Measurements from ENCODE around the gene TSBP1.
"Not testable (repeated sequence)": the region's sequence is repeated elsewhere in the genome, so short reads cannot be mapped to it uniquely, and the experiment has no call there.

The TSBP1 gene

DNA sequence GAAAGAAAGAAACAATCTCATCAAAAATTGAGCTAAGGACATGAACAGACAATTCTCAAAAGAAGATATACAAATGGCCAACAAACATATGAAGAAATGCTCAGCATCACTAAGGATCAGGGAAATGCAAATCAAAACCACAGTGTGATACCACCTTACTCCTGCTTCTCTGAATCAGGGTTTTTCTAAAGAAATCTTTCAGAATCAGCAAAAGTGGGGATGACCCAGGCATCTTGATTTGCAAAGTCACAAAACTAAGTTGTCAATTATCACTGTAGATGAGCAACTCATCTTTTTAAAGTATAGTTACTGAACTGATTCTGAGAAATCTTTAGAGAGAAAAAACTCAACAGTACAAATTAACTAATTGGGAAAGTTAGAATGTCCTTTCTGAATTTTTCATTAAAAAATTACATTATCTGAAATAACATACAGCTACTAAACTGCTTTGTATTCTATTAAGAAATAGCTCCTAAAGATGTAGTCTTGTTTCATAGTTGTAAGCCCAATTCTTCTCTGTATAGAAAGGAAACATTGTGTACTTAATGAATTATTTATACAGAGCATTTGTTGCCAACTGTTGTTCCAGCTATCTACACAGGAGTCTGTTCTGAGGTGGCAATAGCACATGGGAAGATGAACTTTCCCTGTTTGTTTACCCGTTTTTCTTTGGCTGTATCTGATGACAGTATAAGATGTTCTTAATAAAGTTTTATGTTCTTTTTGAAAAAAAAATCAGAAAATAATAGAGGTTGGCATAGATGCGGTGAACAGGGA, 97.7 kb downstream of the TSBP1 start:
- DNase-seq = not testable (repeated sequence)

DNA sequence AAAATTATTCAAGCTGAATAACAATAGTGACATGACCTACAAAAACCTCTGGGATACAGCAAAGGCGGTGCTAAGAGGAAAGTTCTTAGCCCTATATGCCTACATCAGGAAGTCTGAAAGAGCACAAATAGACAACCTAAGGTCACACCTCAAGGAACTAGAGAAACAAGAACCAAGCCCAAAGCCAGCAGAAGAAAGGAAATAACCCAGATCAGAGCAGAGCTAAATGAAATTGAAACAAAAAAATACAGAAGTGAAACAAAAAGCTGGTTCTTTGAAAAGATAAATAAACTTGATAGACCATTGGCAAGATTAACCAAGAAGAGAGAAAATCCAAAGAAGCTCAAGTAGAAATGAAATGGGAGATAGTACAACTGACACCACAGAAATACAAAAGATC, 100.3 kb downstream of the TSBP1 start:
- no peak for DNase-seq

DNA sequence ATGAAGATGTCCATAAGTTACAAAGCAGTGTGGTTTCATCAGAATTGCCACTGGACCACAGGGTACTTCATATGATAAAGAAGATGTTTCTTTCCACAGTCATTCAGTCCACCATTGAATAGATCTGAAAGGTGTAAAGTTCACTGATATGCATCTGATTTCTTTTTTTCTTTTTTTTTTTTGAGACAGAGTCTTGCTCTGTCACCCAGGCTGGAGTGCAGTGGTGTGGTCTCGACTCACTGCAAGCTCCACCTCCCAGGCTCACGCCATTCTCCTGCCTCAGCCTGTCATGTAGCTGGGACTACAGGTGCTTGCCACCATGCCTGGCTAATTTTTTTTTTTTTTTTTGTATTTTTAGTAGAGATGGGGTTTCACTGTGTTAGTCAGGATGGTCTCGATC, 103.2 kb downstream of the TSBP1 start:
- DNase-seq = not testable (repeated sequence)

DNA sequence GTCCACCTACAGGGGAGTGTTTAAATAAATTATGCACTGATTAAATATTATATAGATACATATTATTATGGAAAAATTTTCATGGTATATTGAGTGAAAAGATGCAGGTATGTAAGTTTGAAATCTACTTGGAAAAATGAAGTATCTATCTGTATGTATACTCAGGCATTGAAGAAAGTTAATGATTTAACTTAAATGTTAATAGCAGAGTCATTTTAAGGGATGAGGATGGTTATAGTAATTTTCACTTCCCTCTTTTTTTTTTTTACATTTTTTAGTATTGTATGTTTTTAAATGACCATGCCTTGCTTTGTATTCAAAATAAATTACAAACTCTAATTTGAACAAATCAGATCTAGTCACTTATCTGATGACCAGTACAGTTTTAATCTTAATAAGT, 104.7 kb downstream of the TSBP1 start:
- DNase-seq = no peak

DNA sequence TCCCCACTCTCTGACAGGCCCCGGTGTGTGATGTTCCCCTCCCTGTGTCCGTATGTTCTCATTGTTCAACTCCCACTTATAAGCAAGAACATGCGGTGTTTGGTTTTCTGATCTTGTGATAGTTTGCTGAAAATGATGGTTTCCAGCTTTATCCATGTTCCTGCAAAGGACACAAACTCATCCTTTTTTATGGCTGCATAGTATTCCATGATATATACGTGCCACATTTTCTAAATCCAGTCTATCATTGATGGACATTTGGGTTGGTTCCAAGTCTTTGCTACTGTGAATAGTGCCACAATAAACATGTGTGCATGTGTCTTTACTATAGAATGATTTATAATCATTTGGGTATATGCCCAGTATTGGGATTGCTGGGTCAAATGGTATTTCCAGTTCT, 114.4 kb downstream of the TSBP1 start:
- DNase-seq = not testable (repeated sequence)

DNA sequence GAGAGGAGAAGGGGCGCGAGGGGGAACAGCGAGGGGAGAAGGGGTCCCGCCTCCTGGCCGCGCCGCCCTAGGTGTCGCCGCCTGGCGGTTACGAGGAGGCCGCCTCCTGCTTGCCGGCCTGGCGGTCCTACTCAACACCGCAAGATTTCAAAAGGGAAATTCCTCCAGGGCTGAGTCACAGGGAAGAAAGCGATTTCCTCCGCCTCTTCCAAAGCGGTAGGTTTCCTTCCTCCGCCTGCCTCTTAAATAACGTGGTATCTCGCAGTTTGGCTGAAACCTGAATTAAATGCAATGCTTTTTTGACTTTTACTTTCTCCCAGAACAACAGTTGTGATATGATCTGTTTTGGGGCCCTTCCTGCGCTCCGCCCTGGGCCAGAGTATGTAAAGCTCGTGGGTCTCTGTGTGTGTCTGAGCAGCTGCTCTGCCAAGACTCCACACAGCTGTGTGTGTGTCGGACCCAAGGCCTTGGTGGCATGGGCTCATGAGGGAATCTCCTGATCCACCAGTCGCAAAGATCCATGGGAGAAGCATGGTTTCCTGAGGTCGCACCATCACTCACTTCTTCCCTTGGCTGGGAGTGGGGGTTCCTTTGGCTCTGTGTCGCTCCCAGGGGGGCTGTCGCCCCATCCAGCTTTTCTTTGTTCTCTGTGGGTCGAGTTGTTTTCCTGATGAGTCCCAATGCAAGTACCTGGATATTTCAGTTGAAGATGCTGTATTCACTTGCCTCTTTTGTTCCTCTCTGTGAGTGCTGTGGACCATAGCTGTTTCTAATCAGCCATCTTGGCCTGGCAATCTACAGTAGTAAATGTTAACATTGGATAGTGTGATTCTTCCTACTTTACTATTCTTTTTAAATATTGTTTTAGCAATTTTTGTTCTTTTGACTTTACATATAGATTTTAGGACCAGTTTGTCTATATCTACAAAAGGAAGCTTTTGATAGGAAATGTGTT, 116.2 kb downstream of the TSBP1 start:
- no peak for DNase-seq

DNA sequence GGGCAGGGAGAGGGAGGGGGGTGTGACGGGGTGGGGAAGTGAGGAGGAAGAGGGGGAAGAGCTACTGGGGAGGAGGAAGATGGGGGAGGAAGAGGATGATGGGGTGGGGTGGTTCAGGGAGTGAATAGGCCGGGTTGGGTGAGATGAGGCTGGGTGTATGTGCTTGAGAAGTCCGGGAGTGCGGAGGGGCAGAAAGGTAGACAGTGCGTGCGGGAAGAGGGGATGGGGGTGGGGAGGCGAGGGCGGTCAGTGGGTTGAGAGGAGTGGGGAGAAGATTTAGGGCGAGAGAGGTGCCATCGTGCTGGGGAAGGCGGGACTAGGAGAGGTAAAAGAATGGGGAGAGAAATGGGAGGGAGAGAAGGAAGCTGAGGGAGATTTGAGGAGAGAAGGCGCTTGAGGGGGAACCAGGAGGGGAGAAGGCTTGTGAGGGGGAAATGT, 116.9 kb downstream of the TSBP1 start:
- DNase-seq = no peak

DNA sequence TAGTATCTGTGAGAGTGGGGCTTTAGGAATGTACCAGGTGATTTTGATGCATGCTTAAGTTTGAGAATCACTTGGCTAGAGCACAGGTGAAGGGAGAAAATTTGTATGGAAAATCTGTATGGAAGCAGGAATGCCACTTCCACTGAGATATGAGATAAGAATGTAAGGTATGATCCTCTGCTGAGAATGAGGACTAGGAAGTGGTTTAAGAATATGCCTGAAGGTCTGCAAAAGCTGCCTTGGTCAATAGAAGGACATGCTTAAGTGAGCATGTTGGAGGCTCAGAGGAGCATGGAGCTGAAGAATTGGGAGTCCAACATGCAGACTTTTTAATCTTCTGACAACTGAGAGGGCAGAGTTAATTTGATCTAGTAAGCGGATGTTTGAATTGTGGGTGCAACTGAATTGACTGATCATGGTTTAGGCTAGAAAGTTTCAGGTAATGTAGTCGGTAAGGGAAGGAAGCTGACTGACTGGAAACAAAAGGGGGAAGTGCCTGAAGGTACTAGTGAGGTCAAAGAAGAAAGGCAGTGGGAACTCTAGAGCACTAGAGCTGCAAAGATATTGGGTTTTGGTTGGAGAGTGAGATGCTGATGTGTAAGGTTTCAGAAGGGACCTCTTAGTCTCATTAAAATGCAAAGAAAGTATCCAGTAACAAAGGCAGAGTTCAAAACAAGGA, 119.2 kb downstream of the TSBP1 start:
- DNase-seq = no peak

DNA sequence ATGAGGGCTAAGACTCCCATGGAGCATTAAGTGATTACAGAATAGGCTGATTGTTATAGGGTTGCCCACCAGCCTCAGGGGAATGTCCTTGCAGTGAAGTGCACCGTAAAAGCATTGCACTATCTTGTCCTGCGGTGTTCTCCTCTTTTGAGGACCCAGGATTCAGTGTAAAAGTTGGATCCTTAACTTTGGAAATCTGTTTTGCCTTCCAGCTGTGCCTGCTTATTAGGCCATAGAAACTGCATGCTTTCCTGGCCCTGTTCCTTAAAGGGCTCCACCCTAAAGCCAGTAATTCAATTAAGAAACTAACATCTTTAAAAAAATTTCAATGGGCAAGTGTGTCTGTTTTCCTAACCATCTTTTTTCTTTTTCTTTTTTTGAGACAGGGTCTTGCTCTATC, 122.4 kb downstream of the TSBP1 start:
- DNase-seq = no peak

DNA sequence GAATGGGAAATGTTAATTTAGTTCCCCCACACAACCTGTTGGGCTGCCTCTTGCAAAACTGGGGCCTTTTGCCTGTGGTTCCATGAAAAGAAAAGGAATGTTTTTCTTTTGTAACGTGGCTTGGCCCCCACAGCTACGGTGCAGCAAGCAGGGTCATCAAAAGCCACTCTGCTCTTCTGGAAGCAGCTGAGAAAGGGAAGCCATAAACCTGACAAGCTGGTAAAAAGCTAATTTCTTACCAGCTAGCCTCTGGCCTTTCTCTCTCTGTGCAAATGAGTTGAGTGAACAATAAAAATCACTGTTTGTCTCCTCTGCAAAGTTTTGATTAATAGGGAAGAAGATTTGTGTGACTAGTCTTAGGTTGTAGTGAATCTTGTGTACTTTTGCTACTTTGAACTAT, 124.3 kb downstream of the TSBP1 start:
- no peak for DNase-seq

DNA sequence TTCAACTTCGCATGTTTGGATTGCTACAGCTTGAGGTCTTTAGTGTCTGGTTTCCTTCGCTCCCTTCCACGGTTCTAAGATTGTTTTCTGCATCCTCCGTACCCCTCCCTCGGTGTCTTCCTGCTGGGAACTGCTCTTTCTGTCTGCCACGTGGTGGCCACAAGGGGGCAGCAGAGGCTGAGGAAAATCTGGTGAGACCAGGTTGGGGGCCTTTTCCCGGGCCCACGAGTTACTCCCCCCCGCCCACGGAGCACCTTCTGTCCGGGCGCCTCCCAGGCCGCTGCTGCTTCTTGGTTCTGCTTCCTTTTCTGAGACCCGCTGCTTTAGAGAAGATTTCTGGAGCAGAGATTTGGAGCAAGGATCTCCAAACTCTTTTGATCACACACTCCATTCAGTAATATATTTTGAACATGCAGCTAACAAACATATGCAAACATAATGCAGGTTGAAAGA, 126.7 kb downstream of the TSBP1 start:
- peak; percentile 16 to 18 for DNase-seq

DNA sequence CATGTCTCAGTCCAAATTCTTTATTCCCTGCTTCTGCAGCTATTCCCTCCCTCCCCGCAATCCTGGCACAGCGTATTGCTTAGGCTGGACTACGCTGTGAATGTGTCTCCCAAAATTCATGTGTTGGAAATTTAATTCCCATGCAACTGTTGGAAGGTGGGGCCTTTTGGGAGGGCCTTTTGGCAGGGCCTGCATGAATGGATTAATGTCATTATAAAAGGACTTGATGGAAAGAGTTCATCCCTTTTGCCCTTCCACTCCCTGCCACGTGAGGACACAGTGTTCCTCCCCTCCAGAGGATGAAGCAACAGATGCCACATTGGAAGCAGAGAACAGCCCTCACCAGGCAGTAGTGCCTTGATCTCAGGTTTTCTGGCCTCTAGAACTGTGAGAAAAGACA, 127.4 kb downstream of the TSBP1 start:
- no peak for DNase-seq
